ENCODE data around the gene IRAK1BP1. TPM values are rescaled to one million over a fixed set of nuclear protein-coding genes. Genes with fewer than 3 reads are reported as not detected.

IRAK1BP1 gene, protein sequence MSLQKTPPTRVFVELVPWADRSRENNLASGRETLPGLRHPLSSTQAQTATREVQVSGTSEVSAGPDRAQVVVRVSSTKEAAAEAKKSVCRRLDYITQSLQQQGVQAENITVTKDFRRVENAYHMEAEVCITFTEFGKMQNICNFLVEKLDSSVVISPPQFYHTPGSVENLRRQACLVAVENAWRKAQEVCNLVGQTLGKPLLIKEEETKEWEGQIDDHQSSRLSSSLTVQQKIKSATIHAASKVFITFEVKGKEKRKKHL
- 4.7 and 6.2 TPM in 2 replicates for total RNA-seq (2014; rRNA removed; shearing (Covaris generic))

DNA sequence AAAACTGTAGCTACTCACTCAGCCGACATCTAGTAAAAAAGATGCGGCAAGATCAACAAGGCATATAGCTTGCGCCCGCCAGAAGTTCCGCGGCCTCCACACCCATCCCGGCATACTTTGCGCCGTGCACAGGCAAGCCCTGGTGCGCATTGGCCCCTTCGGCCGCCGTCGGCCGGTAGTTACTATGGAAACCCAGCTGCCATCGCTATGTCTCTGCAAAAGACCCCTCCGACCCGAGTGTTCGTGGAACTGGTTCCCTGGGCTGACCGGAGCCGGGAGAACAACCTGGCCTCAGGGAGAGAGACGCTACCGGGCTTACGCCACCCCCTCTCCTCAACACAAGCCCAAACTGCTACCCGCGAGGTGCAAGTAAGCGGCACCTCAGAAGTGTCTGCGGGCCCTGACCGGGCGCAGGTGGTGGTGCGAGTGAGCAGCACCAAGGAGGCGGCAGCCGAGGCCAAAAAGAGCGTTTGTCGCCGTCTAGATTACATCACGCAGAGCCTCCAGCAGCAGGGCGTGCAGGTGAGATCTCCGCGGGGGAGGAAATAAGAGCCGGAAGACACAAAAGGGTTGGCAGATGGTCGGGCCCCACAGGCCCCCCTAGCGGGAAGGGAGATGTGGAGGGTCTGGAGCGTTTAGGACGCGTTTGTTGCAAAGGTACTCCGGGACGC lies at the start of gene IRAK1BP1:
Gene IRAK1BP1 (plus strand): TSS at position 182 of the 671 bp plus-strand sequence. CDS start 26 bp downstream, at position 208.
- Histone ChIP-seq H3K27me3 (ENCODE audit: control insufficient read depth, insufficient read depth, low read length) (no peaks in the 10 kb centered on the region), H3K36me3 (replicated peaks; ENCODE audit: control insufficient read depth, insufficient read depth, low read length) (no peaks in the 10 kb centered on the region), H3K4me3 (ENCODE audit: insufficient read depth, low read depth, low read length) (peak within 1 kb of the TSS; percentile 85)
- DNase-seq, result peak; percentile 82

DNA sequence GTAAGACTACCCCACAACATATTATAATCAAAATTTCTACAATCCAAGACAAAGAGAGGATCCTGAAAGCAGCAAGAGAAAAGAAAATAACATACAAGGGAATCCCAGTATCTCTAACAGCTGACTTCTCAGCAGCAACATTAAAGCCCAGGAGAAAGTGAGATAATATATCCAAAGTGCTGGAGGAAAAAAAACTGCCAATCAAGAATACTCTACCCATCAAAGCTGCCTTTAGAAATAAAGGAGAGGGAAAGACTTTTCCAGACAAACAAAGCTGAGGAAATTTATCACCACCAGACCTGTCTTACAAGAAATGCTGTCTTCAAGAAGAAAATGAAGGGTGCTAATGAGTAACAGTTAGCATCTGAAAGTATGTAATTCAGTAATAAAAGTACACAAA lies 43.3 kb upstream of the IRAK1BP1 start:
- no peak overlapping the region for H3K4me3 ChIP-seq (ENCODE audit: insufficient read depth, low read depth, low read length)
- DNase-seq, result no peak
- H3K36me3 ChIP-seq (replicated peaks; ENCODE audit: control insufficient read depth, insufficient read depth, low read length), result no peaks in the 10 kb centered on the region
- no peaks in the 10 kb centered on the region for H3K27me3 ChIP-seq (ENCODE audit: control insufficient read depth, insufficient read depth, low read length)

DNA sequence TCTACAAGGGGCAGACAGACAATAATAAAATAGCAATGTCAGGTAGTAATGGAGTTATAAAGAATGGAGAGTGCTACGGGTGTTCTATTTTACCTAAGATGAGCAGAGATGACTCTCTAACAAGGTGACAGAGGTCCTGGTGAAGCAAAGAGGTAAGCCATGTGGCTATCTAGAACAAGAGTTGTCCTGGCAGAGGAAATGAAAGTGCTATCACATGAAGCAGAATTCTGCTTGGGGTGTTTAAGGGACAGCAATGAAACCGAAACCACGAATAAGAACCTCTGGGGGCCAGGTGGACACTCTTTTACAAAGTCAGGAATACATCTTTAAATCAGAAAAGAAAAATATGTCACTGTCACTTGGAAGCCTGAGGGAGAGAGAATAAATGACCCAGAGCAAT lies 37.9 kb upstream of the IRAK1BP1 start:
- no peak for DNase-seq
- H3K36me3 ChIP-seq (replicated peaks; ENCODE audit: control insufficient read depth, insufficient read depth, low read length), result no peaks in the 10 kb centered on the region
- H3K27me3 ChIP-seq (ENCODE audit: control insufficient read depth, insufficient read depth, low read length), result no peaks in the 10 kb centered on the region
- no peak overlapping the region for H3K4me3 ChIP-seq (ENCODE audit: insufficient read depth, low read depth, low read length)

DNA sequence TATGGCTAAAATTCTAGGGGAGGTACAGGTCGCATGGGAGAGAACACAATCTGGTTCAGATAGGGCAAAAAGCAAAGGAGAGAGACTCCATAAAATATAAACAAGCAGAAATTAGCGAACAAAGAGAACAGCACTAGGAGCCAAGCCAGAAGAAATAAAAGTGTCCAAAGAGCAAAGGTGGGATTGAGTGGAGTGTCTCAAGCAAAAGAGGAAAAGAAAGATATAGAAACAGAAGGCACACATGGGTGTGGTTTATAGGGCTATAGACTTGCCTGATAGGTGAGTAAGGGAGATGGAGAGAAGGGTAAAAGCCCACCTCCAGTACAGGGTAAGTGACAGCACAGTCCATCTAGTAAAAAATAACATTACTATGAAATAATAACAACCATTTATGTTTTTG lies 36.5 kb upstream of the IRAK1BP1 start:
- Histone ChIP-seq H3K4me3 (ENCODE audit: insufficient read depth, low read depth, low read length) (no peak overlapping the region), H3K27me3 (ENCODE audit: control insufficient read depth, insufficient read depth, low read length) (no peaks in the 10 kb centered on the region), H3K36me3 (replicated peaks; ENCODE audit: control insufficient read depth, insufficient read depth, low read length) (no peaks in the 10 kb centered on the region)
- DNase-seq, result no peak

DNA sequence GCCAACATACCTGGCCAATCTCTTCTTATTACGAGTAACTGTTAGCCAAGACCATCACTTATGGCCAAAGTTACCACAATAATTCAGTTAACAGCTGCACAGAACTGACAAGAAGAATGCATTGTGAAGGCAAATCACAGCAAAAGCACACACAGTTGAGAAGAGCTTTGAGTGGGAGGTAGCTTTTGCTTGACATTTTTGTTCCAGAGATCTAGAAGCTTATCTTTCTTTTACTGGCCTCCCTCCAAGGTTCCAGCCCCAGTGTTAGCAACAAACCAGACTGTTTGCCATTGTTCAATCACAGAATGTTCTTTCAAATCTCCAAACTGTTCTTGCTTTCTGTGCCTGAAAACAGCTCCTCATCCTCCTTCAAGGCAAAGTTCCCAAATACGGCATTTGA lies 35.9 kb upstream of the IRAK1BP1 start:
- no peak for DNase-seq
- Histone ChIP-seq H3K27me3 (ENCODE audit: control insufficient read depth, insufficient read depth, low read length) (no peaks in the 10 kb centered on the region), H3K4me3 (ENCODE audit: insufficient read depth, low read depth, low read length) (no peak overlapping the region), H3K36me3 (replicated peaks; ENCODE audit: control insufficient read depth, insufficient read depth, low read length) (no peaks in the 10 kb centered on the region)

DNA sequence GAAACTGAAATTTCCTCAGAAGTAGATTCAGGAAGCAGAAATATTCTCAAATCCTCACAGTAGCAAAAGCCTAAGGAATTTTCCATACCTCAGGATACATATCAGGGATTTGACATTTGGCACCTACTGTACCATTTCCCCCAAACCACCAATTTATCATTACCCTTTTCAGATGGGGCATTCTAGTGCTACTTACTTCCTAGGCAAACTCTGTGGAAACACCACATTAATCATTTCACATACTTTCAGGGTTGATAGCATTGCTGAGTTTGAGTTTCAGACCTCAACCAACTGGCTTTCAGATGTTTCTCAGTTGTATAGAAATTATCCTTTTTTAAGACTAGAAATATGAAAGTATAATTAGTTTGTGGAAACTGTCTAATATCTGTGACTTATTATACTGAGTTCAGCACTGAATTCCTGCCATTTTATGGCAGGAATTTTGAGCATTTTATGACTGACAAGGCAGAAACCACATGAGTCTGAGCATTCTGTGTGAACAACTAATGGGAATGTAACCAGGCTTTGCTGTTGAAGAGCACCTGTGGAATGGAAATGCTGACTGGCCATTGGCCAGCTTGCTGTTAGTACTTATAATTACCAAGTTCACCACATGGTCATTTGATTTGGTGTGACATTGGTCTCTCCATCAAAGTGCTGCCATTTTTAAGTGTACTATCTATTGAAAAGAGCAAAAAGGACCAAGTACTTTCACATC lies 35.1 kb upstream of the IRAK1BP1 start:
- no peak overlapping the region for H3K4me3 ChIP-seq (ENCODE audit: insufficient read depth, low read depth, low read length)
- no peaks in the 10 kb centered on the region for H3K27me3 ChIP-seq (ENCODE audit: control insufficient read depth, insufficient read depth, low read length)
- no peaks in the 10 kb centered on the region for H3K36me3 ChIP-seq (replicated peaks; ENCODE audit: control insufficient read depth, insufficient read depth, low read length)
- no peak for DNase-seq

DNA sequence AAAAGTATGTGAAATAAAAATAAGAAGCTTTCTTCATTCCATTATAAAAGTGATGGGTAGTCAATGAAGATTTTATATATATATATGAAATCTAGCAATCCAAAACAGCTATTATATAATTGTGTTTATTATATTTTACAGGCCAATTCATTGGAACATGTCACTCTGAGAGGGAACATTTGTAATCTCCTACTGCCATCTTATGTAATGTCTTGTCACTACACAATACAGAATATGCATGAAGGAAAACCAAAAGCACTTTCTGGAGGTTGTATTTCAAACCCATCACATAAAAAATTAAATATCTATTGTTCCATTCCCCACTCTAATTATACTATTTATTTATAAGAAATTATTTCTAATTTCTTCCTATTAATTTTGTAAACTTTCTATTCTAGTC lies 31.5 kb upstream of the IRAK1BP1 start:
- DNase-seq, result no peak
- Histone ChIP-seq H3K4me3 (ENCODE audit: insufficient read depth, low read depth, low read length) (no peak overlapping the region), H3K27me3 (ENCODE audit: control insufficient read depth, insufficient read depth, low read length) (no peaks in the 10 kb centered on the region), H3K36me3 (replicated peaks; ENCODE audit: control insufficient read depth, insufficient read depth, low read length) (no peaks in the 10 kb centered on the region)

DNA sequence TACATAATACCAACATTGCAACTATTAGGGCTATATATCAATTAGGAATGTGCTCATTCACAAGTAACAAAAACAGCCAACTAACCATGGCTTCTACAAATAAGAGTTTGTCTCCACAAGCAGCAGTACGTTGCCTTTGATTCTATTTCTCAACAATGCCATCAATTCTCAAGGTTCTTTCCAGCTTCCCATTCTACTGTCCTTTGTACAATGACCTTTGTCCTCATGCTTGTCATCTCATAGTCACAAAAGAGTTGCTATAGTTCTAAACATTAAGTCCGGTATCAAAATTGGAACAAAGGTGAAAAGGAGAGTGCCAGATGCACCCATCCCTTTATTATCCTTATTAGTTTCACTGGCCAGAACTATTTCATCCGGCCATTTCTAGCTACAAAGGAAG lies 30.8 kb upstream of the IRAK1BP1 start:
- H3K36me3 ChIP-seq (replicated peaks; ENCODE audit: control insufficient read depth, insufficient read depth, low read length), result no peaks in the 10 kb centered on the region
- no peak for DNase-seq
- H3K27me3 ChIP-seq (ENCODE audit: control insufficient read depth, insufficient read depth, low read length), result no peaks in the 10 kb centered on the region
- H3K4me3 ChIP-seq (ENCODE audit: insufficient read depth, low read depth, low read length), result no peak overlapping the region

DNA sequence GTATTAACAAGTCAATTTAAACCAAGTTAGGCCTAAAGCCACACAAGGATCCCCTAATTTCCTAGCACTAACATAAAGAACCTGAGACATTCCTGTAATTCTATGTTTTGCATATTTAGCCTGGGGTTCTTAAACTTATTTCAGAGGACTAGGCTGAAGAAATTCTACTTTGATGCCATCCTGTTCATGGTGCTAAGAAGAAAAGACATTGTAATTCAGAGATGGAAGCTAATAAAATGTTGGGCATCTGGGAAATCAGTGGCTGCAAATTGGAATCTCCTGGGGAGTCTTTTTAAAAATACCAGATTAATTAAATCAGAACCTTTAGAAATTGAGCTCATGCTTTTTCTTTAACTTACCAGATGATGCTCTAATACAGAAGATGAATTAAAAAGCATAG lies 26.2 kb upstream of the IRAK1BP1 start:
- no peaks in the 10 kb centered on the region for H3K27me3 ChIP-seq (ENCODE audit: control insufficient read depth, insufficient read depth, low read length)
- H3K36me3 ChIP-seq (replicated peaks; ENCODE audit: control insufficient read depth, insufficient read depth, low read length), result no peaks in the 10 kb centered on the region
- DNase-seq, result no peak
- H3K4me3 ChIP-seq (ENCODE audit: insufficient read depth, low read depth, low read length), result no peak overlapping the region

DNA sequence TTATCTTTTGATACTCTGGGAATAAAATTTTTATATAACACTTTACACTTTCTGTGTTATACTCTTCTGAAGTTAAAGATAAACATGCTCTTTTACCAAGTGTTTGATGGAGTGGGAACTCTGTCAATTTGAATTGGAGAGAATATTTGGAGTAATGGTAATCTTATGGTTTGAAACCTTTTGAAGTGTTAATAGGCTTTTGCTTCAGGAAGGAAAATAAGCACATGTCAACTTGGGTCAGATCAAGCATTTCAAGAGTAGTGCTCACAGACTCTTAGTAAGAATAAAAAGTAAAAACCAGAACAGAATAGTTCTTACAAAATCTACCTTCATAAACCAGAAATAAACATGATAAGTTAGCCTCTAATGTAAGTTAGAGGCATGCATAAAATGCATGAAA lies 24.4 kb upstream of the IRAK1BP1 start:
- no peak for DNase-seq
- H3K36me3 ChIP-seq (replicated peaks; ENCODE audit: control insufficient read depth, insufficient read depth, low read length), result no peaks in the 10 kb centered on the region
- H3K27me3 ChIP-seq (ENCODE audit: control insufficient read depth, insufficient read depth, low read length), result no peaks in the 10 kb centered on the region
- no peak overlapping the region for H3K4me3 ChIP-seq (ENCODE audit: insufficient read depth, low read depth, low read length)

DNA sequence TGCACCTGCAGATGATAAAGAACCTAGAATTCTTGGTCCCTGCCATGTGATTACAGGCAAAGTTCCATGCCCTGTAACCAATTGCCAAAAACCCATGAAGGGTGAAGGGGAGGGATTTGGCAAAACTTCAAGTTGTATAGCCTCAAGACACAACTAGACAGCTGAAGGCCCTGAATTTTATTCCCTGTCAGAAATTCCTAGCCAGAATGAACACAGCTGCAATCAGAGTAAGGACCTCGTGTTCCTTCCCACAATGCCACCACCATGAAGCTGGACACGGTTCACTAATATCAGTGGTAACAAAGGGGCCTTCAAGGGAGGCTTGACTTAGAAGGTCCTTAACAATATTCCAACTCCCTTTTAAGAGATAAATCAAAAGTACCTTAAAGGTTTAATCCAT lies 22.5 kb upstream of the IRAK1BP1 start:
- H3K27me3 ChIP-seq (ENCODE audit: control insufficient read depth, insufficient read depth, low read length), result no peaks in the 10 kb centered on the region

DNA sequence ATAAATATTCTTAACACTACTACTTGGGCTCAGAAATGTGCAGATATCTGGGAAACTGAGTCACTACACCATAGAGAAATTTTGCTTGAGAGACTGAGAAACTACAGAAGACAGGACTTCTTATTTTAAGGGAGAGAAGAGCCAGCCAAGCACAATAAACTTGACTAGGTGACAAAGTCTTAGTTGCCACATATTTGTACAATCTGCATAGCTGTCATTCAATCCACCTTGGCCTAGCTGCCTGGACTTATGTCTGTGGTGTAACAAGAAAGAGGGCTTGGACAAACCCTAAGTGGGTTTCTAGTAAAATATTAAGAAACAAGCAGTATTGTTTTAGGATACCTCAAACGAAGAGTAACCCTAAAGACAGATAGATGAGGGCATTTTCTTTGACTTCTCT lies 21.8 kb upstream of the IRAK1BP1 start:
- Histone ChIP-seq H3K27me3 (ENCODE audit: control insufficient read depth, insufficient read depth, low read length) (no peaks in the 10 kb centered on the region), H3K36me3 (replicated peaks; ENCODE audit: control insufficient read depth, insufficient read depth, low read length) (no peaks in the 10 kb centered on the region), H3K4me3 (ENCODE audit: insufficient read depth, low read depth, low read length) (no peak overlapping the region)
- no peak for DNase-seq

More for the DNA sequence above, 22.5 kb upstream of the IRAK1BP1 start:
- DNase-seq, result no peak
- no peaks in the 10 kb centered on the region for H3K36me3 ChIP-seq (replicated peaks; ENCODE audit: control insufficient read depth, insufficient read depth, low read length)
- no peak overlapping the region for H3K4me3 ChIP-seq (ENCODE audit: insufficient read depth, low read depth, low read length)

DNA sequence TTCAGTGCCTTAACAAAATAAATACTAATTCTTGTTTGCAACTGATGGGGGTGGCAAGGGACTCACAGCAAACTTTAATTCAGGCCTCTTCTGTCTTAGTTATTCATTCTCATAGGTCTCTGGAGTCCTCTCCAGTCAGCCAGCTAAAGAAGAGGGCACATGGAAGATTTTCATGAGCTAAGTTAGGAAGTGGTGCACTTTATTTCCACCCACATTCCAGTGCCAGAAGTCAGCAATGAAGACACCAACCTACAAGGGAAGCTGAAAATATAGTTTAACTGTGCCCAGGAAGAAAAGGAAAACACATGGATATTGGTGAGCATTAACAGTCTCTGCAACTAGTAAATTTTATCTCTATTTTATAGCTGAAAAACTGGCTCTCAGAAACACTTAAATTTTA lies 16.7 kb upstream of the IRAK1BP1 start:
- Histone ChIP-seq H3K36me3 (replicated peaks; ENCODE audit: control insufficient read depth, insufficient read depth, low read length) (no peaks in the 10 kb centered on the region), H3K27me3 (ENCODE audit: control insufficient read depth, insufficient read depth, low read length) (no peaks in the 10 kb centered on the region), H3K4me3 (ENCODE audit: insufficient read depth, low read depth, low read length) (no peak overlapping the region)
- DNase-seq, result no peak

DNA sequence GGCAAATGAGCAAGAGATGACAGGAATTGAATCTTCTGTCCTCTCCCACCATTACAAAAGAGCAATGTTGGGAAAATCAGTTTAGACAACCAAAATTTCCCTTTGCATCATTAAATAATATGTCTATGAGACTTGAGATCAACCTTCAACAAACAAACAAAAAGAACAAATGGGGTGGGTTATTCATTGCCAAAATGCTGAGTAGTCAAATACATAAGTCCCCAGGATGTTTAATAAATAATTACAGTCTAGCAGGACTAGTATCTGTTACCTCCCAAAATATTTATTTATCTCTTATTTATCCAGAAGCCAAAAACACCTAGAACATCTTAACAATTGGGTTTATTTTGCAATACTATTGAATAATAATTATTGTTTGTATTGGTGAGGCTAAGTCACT lies 16.2 kb upstream of the IRAK1BP1 start:
- DNase-seq, result no peak
- no peaks in the 10 kb centered on the region for H3K27me3 ChIP-seq (ENCODE audit: control insufficient read depth, insufficient read depth, low read length)
- no peaks in the 10 kb centered on the region for H3K36me3 ChIP-seq (replicated peaks; ENCODE audit: control insufficient read depth, insufficient read depth, low read length)
- H3K4me3 ChIP-seq (ENCODE audit: insufficient read depth, low read depth, low read length), result no peak overlapping the region

DNA sequence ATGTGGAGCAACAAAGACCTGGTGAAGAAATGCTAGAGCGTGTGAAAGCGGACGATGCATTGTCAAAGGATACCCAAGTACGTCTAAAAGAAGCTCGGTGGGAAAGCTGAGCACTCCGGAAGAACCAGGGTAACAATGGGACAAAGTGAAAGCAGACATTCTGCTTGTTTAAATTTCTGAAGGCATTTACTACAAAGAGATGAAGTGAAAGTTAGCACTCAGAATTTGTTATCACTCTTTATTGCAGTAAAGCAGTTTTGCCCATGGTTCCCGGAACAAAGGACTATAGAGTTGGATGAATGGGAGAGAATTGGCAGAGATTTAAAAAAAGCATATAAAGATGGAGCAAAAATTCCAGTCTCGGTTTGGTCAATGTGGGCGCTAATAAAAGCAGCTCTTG lies 12.8 kb upstream of the IRAK1BP1 start:
- H3K27me3 ChIP-seq (ENCODE audit: control insufficient read depth, insufficient read depth, low read length), result no peaks in the 10 kb centered on the region
- no peak for DNase-seq

More for the DNA sequence above, 12.8 kb upstream of the IRAK1BP1 start:
- H3K4me3 ChIP-seq (ENCODE audit: insufficient read depth, low read depth, low read length), result no peak overlapping the region
- H3K36me3 ChIP-seq (replicated peaks; ENCODE audit: control insufficient read depth, insufficient read depth, low read length), result no peaks in the 10 kb centered on the region
